GM21390 (cell line): ENCODE data around the gene PTK6.
"Not testable (repeated sequence)": the region's sequence is repeated elsewhere in the genome, so short reads cannot be mapped to it uniquely, and the experiment has no call there.

Experiments
- ATAC-seq: cut with Tn5 transposase; IDR thresholded peaks from one replicate; pipeline ENCODE4 v1.9.1; 2021; ENCODE audit not compliant: unreplicated experiment

The PTK6 gene

DNA sequence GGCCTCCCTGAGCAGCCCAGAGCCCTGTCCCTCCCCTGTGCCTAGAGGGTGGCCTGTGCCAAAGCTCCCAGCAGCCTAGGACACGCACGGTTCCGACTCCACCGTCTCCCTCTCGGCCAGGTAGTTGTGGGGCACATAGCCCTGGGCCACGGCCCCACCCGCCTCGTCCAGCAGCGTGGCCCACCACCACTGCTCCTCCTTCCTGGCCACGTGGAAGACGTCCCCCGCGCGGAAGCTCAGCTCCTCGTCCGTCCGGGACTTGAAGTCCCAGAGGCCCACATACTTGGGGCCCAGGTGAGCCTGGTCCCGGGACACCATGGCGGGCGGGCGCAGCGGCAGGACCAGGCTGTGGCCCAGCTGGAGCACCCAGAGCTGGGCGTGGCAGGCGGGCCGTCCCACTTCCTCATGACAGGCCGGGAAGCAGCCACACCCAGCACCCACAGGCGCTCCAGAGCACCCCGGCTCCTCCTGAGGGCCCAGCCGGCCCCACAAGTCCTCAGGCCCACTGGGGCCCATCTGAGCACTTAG lies at the start of gene PTK6:
Gene PTK6, minus strand, starts transcription at position 380 of the 528 bp plus-strand sequence. Its CDS starts 62 bp downstream, at position 318.
- ATAC-seq, result peak; percentile 15

DNA sequence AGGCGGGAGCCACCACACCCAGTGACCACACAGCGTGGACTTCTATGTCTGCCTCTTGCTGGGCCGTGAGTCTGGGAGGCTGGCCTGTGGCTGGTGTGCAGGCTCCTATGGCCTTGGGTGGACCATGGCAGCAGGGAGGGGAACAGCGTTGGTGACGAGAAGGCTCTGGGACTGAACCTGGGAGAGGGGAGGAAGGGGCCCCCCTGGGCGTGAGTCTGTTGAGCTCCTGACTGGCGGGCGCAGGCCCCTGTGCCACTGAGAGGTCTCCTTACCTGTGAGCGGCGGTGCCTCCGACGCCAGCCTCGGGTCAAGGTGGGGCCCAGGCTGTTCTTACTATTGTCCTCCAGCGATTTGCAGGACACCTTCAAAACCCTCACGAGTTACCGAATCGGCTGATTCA lies 49.6 kb upstream of the PTK6 start:
- no peak for ATAC-seq

DNA sequence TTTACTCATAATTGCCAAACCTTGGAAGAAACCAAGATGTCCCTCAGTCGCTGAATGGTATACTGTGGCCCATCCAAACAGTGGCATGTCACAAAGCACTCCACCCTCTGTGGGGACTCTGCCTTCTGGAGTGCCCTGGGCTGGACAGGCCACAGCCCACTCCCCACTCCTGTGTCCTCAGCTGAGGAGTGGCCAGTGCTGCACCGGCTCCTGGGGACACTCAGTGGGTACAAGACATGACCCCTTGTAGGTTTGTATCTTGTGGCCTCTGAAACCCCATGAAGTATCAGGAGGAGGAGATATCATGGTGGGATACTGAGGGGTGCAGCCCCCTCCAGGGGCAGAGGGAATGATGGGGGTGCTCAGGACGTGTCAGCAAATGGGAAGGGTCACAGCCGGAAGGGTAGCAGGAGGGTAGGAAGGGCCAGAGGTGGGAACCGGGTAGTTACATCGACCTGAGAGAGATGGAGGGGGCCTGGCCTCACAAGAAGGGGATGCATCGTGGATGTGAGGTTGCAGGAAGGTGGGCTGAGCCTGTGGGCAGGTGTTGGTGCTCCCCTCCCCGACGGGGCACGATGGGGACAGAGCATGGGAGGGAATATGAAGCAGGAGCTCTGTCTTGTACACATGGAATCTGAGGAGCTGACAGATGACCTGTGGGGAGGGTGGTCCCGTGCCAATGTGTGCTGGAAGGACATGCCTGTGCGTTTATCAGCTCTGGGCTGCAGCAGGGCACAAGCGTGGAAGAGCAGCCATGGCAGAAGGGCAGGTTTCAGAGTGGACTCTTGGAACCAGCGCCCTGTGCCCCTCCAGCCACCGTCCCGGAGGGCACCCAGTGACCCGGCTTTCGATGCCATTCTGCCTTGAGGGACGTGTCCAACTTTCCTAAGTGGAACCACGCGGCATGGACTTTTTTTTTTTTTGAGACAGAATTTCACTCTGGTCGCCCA lies 48.7 kb upstream of the PTK6 start:
- no peak for ATAC-seq

DNA sequence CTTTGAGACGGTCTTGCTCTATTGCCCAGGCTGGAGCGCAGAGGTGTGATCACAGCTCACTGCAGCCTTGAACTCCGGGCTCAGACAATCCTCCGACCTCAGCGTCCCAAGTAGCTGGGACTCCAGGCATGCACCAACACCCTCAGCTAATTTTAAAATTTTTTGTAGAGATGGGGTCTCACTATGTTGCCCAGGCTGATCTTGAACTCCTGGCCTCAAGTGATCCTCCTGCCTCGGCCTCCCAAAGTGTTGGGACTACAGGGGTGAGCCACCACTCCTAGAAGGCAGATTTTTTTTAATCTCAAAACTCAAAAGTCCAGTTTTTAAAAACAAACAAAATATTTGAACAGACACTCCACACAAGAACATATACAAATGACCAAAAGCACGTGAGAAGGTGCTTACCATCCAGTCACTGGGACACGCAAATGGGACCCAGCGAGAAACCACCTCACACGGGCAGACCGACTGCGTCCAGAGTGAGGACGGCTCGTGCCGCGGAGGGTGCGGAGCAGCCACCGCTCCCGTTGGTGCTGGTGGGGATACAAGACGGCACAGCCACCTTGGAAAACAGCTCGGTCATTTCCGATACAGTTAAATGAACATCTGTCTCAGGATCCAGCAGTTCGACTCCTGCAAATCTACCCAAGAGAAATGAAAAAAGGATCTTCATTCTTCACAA lies 45.3 kb upstream of the PTK6 start:
- no peak for ATAC-seq

DNA sequence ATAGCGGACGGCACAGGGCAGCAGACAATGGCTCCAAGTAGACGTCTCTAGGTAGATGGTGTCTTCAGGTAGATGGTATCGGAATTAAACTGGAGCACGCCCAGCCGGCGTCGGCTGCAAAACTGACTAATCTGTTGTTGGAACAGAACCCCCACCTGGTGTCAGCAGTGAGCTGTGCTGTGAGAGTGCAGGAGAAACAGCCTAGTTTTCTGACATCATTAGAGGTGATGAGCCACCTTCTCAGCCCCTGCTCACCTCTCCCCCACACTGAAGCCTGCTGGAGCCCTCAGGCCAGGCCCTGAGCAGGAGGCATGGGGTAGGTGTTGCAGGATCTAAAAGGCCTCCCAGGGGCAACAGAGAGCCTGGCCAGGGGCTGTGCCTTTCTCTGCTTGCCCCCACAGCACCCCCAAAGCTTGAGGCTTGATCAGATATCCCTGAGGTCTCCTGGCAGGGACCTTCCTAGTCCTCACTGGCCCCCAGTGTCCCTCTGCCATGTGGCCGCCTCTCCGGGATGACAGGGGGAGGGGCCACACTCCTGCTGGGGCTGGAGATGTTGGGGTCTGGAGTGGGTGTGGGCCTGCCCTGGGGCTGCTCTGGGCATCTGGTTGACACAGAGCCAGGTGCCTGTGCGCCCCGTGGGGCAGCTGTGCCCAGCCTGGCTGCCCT lies 43.8 kb upstream of the PTK6 start:
- ATAC-seq, result no peak

DNA sequence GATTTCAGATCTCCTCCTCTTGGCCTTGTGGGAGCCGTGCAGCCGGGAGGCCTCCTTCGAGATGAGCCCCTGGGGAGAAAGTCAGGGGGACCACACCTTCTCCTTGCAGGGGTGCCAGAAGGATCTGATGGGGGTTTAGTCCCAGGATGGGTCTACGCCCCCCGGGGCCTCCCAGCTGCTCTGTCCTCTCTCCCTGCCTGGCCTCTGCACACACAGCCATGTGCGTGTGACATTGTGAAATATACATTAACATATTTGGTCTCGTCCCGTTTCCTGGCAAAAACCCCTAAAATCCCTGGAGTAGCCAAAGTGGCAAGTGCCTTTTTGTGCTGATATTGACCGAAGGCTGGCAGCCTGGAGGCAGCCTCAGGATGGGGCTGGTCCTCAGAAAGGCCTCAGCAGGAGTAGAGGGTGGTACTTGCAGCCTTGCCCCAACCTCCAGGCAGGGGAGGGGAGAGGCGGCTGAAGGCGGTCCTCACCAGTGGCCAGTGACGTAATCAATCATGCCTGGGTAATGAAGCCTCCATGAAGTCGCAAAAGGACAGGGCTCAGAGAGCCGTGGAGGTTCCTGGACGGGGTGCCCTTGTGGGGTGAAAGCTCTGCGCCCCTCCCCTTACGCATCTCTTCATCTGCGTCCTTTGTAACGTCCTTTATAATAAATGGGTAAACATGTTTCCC lies 42.0 kb upstream of the PTK6 start:
- ATAC-seq, result no peak

DNA sequence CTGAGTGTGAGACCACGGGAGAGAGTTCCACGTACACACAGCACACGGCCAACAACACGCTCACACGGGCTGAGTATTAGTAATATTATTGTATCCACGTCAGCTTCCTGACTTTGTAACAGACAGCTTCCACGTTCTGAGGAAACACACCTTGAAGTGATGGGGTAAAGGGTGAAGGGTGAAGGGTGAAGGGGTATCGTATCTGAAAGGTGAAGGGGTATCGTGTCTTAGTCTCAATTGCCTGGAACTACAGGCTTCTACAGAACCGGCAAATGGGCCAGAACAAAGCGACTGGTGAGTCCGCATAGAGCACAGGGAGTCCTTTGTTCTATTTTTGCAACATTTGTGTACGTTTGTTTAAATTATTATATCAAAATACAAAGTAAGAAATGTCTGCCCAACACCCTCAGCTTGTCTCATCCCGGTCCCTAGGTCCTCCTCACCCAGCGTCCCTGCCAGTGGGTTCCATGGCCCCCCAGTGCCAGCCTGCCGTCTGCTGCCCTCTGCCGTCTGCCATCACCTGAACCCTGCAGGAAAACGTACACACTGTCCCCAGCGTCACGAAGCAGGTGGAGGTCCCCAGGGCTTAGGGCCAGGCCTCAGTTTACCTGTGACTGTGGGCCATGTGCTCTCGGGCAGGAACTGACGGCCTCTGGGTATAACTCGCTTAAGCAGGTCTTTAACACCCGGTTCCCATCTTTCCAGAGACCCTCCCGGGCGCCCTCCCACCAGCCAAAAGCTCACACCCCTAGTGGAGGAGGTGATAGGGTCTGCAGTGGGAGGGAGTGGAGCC lies 41.2 kb upstream of the PTK6 start:
- no peak for ATAC-seq

DNA sequence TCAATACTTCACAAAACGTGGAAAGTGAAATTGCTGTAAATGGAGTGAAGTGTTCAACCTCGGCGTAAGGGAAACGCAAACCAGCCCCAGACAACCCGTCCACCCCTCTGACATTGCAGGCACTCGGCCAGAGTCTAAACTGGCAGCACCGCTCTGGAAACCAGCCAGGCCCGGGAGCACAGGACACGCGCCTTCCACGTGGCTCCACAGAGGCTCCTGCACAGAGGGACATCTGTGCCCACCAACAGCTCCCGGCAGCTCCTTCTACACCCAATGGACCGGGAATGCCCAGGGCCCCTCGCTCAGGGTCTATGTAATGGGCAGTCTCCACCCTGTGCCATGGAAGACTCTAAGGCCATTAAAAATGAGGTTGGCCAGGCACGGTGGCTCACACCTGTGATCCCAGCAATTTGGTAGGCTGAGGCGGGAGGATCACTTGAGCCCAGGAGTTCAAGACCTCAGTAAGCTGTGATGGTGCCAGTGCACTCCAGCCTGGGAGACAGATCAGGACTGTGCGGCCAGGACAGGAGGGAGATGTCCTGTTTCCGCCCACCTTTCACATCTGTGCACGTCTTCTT lies 40.2 kb upstream of the PTK6 start:
- no peak for ATAC-seq

DNA sequence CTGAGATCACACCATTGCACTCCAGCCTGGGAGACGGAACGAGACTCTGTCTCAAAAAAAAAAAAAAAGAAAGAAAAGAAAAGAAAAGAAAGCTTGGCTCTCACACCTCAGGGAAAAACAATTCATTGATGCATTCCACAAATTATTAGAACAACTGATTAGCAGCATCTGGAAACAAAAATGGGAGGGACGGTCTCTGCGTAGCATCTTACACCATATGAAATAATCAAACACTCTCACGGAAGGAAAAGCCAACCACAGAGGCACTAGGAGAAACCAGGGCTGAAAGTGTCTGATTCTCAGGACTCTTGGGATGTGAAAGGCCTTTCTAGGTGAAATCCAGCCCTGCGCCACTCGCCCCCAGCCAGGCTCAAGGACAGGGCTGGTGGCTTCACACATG lies 39.1 kb upstream of the PTK6 start:
- no peak for ATAC-seq

DNA sequence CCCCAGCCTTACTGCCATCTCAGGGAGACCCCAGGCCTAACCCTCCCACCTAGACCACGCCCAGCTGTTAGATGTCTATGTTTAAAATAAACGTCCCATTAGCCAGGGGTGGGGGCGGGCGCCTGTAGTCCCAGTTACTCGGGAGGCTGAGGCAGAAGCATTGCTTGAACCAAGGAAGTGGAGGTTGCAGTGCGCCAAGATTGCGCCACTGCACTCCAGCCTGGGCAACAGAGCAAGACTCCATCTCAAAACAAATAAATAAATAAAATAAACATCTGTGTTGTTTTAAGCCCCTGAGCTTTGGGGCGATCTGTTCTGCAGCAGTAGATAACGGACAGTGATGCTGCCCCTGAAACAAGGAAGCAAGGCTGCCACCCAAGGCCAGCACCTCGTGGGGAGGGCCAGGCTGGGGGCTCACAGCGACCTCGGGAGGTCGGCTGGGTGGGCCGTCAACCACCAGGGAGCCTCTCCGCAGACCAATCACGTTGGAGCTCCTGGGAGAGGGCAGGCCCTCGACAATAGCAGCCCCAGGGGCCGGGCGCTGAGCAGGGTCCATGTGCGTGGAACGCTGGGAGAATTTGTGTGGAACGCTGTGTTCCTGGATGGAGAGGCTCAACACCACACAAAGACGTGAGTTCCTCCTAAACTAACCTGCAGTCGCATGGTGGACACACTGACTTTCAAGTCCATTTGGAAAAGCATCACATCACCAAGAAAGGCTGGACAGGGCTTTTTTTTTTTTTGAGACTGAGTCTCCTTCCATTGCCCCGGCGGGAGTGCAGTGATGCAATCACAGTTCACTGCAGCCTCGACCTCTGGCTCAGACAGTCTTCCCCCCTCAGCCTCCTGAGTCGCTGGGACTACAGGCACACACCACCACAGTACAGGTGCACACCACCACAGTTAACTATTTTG lies 37.9 kb upstream of the PTK6 start:
- no peak for ATAC-seq

DNA sequence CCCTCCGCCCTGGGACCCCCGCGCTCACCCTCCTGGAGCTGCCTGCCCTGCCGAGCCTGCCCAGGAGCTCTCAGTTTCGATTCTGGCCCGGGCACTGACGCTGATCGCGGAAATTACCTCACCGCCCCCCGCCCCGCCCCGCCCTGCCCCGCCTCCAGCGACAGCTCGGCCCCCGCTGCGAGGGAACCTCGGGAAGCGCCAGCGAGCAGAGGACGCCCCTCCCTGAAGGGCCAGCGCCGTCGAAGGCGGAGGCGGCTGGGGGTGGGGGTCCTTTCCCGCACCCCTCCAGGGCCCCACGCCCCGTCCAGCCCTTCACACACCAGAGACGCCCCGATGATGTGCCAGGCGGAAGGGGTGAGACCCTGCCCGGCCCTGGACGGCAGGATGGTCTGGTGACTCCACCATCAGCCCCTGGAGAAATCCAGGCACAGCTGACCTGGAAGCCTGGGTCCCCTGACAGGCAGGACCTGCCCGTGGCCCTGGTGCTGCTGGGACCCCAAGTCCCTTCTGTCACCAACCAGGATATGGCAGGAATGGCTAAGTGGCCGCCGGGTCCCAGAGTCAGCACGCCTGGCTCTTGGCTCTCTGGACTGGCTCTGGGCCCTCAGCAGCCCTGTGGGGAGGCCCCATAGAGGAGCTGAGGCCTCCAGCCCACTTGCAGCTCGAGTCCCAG lies 37.1 kb upstream of the PTK6 start, which contains the start of gene HELZ2:
Gene HELZ2, minus strand, starts transcription at position 84 of the 673 bp plus-strand sequence. CDS start 1,854 bp downstream, outside the sequence.
- peak; percentile 54 for ATAC-seq

DNA sequence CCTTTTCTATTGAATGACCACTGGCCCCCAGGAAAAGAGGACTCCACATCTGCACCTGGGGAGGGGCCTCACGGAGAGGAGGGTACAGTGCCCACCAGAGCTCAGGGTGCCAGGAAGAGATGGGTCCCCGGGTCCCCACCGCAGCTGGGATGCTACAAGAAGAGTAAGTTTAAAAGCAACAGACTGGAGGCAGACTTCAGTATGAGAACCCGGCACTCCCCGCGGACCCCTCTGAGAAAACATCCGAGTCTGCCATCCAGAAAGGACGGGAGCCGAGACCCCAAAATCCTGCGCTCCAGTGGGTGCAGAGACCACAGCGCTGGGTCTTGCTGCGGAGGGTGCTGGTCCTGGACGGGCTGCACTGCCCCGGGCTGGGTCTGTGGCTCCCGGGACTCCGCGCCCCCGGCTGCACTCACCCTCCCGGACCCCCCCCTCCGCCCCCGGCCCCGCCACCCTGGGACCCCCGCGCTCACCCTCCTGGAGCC lies 36.5 kb upstream of the PTK6 start:
- ATAC-seq, result no peak

DNA sequence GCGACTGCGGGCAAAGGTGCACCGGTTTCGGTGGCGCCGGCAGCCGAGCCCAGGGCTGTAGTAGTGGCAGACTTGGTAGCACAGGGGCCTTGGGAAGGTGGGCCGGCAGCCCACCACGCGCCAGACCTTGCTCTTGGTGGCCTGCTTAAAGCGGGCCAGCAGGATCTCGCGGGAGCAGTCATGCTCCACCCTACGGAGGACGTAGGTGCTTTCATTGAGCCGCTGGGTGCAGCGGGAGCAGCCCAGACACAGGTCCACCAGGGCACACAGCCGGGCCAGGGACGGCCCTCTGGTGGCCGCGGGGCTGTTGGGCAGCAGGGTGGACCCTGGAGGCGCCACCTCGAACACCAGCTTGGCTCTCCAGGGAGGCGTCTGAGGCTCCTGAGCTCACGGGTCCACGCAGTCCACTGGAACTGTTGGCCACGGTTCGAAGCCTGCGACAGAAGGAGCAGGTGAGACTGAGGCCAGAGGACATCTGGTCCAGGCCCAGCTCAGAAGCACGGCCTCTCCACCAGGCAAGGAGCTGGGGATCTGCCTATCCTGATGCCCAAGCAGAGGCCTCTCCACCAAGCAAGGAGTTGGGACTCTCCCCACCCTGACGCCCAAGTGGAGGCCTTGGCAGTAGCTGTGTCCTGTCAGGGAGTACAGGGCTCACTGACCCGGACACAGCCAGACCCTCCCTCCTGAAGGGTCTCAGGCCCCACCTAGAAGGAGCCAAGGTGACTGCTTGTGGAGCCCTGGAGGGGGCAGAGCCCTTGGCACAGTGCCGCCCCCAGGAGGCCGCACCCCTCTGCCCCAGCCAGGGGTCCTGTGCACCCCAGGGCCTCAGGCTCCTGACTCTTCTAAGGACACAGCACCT lies 35.8 kb upstream of the PTK6 start:
- no peak for ATAC-seq

DNA sequence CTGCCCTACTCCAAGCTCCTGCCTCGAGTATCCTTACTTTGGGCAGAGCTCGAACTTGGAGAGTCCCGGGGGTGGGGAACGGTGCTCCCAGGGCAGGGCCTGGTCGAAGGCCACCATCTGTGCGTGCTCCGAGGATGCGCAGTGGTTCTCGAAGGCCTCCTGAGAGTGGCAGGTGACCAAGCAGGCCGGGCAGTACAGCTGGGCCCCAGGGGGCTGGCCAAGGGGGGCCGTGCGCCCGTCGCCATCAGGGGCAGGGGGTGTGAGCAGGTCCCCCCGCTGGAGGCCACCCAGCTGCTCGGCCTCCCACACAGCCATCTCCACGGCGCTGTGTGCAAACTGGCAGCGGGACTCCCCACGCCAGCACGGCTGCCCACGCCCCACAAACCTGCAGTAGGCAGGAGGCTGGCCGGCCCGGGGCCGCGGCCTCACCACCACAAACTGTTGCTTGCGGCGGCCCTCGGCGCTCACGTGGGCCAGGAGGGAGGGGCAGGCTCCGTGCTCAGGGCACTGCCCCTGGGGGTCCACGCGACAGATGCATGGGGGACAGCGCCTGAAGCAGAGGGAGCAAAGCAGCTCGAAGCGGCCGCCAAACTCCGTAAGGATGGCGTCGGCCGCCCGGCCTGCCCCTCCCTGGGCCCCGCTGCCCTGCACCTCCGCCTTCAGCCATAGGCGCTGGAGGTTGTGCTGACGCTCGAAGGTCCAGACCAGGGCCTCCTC lies 35.1 kb upstream of the PTK6 start:
- ATAC-seq, result no peak

DNA sequence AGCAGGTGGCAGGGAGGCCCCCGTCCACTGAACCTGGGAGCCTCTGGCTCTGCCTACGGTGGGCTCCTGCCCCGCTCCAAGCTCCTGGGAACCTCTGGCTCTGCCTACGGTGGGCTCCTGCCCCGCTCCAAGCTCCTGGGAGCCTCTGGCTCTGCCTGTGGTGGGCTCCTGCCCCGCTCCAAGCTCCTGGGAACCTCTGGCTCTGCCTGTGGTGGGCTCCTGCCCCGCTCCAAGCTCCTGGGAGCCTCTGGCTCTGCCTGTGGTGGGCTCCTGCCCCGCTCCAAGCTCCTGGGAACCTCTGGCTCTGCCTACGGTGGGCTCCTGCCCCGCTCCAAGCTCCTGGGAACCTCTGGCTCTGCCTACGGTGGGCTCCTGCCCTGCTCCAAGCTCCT lies 33.9 kb upstream of the PTK6 start:
- not testable (repeated sequence) for ATAC-seq
